ENCODE measurements around the gene PBX4.

PBX4 gene

DNA sequence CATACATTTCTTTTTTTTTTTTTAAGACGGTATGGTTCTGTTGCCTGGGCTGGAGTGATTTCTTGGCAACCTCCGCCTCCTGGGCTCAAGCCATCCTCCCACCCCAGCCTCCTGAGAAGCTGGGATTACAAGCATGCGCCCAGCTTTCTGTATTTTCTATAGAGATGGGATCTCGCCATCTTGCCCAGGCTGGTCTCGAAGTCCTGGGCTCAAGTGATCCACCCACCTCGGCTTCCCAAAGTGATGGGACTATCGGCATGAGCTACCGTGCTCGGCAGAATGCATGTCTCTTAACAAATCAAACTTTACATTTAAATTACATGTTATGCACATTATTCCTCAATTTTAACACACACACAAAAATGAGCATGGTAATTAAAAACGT lies 101.3 kb downstream of the PBX4 start:
- no peak for DNase-seq

DNA sequence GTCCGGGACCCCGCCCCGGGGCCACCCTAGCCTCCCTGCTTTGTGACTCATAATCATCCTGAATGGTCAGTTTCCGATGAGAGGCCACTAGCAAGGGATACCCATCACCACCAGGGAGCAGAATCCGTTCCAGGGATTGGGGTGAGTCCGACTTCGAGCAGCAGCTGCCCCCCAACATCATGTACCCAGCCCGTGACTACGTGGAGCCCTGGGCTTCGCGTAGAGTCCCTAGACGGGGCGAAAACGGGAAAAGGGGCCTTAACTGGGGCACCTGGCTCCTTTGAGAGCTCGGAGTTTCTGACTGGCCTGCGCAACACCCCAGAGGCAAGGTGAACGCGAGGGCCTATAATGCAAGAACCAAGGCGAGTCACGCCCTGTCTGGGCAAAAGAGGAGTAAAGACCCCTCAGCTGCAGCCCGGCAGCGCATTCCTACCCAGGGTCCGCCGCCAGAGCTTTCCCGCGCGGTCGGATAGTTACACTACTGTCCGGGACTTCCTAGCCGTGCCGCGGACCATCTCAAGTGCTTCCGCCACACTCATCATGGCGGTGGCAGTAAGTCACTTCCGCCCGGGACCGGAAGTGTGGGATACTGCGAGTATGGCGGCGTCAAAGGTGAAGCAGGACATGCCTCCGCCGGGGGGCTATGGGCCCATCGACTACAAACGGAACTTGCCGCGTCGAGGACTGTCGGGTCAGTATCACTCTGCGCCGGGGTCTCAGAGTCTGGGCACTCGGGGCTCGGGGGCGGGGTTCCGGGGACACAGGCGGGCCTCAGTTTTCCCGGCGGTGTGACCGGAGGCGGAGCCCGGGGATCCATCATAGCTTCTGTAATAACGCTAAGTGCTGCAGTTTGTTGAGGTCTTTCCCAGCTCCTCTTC lies 102.6 kb downstream of the PBX4 start, which contains the start of gene NDUFA13:
NDUFA13 (plus strand) TSS at position 584 of the 878 bp plus-strand sequence; CDS start at position 598, 14 bp downstream.
- DNase-seq, result peak; percentile 95

- no peak for DNase-seq
Observed at GRCh38 chr19:19514881-19515641, 103.4 kb downstream of the PBX4 start, which contains the start of gene TSSK6. Gene TSSK6 (minus strand): TSS chr19:19515548. CDS start chr19:19515427, 121 bp downstream.

- peak in 1 of 2 donors; percentile 34 for DNase-seq
Observed at GRCh38 chr19:19514215-19514657, 104.3 kb downstream of the PBX4 start.

DNA sequence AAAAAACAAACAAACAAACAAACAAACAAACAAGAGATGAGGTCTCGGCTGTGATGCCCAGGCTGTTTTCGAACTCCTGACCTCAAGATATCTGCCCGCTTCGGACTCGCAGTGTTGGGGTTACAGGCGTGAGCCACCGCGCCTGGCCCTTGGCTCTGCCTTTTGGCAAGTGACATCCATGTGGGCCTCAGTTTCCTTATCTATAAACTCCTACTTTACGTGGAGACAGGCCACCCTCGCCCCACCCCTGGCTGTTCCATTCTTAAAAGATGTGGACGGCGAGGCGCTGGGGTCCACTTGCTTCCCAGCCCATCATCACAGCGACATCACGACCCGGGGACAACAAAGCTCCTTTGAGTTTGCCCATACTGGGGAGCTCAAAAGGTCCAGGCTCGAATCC lies 104.8 kb downstream of the PBX4 start:
- no peak for DNase-seq

Data from stimulated activated CD4-positive, alpha-beta T cell treated with anti-CD3 and anti-CD28 coated beads, Interleukin-2, amount 100 ng/mL, for 24 hours (primary cell).